SK-N-MC (cell line): ENCODE data around the gene PRPF8.

Source experiments
- EZH2 ChIP-seq: fragments of 200-600 bp; sonication (generic); IDR thresholded peaks from one replicate; pipeline ENCODE4 v1.6.1; 2017; ENCODE audit warnings: antibody characterized with exemption
- POLR2AphosphoS5 ChIP-seq: IDR thresholded peaks from 2 replicates; pipeline ENCODE4 v1.6.1; 2012; ENCODE audit warnings: mild to moderate bottlenecking, low read depth, low read length, borderline replicate concordance

DNA sequence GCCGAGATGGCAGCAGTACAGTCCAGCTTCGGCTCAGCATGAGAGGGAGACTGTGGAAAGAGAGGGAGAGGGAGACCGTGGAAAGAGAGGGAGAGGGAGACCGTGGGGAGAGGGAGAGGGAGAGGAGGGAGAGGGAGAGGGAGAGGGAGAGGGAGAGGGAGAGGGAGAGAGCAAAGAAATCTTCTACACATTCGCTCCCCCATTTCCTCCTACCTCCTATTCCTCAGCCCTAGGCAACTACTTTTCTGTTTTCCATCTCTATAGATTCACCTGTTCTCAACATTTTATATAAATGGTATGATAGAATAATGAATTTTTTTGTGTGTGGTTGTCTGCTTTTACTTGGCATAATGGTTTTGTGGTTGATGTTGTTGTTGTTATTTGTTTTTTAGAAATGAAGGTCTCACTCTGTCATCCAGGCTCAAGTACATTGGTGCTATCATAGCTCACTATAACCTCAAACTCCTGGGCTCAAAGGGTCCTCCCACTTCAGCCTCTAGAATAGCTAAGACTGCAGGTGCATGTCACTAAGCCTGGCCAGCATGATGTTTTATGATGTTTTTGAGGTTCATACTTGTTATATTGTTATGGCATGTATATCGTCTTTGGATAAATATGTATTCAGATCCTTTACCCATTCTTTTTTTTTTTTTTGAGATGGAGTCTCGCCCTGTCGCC, 6.0 kb upstream of the PRPF8 start:
- no peak for TF ChIP-seq EZH2
- no peak for TF ChIP-seq POLR2AphosphoS5
